ENCODE measurements around the gene CPPED1.
A peak's percentile ranks its signal among the peaks of the same experiment; 100 is the strongest.
"Not testable (repeated sequence)": the region's sequence is repeated elsewhere in the genome, so short reads cannot be mapped to it uniquely, and the experiment has no call there.

Gene CPPED1

GRCh38 chr16:12802048-12802447 is 1.6 kb downstream of the CPPED1 start:
- peaks cover 25% of the 10 kb centered on the region for H3K4me1 ChIP-seq (ENCODE audit: control insufficient read depth, insufficient read depth, low read length, unreplicated experiment)
- no peaks in the 10 kb centered on the region for H3K27me3 ChIP-seq (ENCODE audit: insufficient read depth, low read length)
- H3K4me3 ChIP-seq (ENCODE audit: low read depth, low read length): peak overlapping the region; percentile 78
- H3K79me2 ChIP-seq (ENCODE audit: control insufficient read depth, insufficient read depth, low read length, unreplicated experiment): peaks cover 17% of the 10 kb centered on the region
- peak overlapping the region; percentile 99 for H3K27ac ChIP-seq (ENCODE audit: low read depth, low read length)
- no peak overlapping the region for H2AFZ ChIP-seq (ENCODE audit: low read length, unreplicated experiment)
- H3K36me3 ChIP-seq (ENCODE audit: insufficient read depth, low read length): no peaks in the 10 kb centered on the region

GRCh38 chr16:12801511-12802042 is 2.1 kb downstream of the CPPED1 start:
- peak overlapping the region; percentile 99 for H3K27ac ChIP-seq (ENCODE audit: low read depth, low read length)
- H2AFZ ChIP-seq (ENCODE audit: low read length, unreplicated experiment): no peak overlapping the region
- H3K27me3 ChIP-seq (ENCODE audit: insufficient read depth, low read length): no peaks in the 10 kb centered on the region
- H3K79me2 ChIP-seq (ENCODE audit: control insufficient read depth, insufficient read depth, low read length, unreplicated experiment): peaks cover 17% of the 10 kb centered on the region
- H3K36me3 ChIP-seq (ENCODE audit: insufficient read depth, low read length): no peaks in the 10 kb centered on the region
- peaks cover 25% of the 10 kb centered on the region for H3K4me1 ChIP-seq (ENCODE audit: control insufficient read depth, insufficient read depth, low read length, unreplicated experiment)
- H3K4me3 ChIP-seq (ENCODE audit: low read depth, low read length): peak overlapping the region; percentile 78

- Histone ChIP-seq H3K79me2 (ENCODE audit: control insufficient read depth, insufficient read depth, low read length, unreplicated experiment) (peaks cover 19% of the 10 kb centered on the region), H3K36me3 (ENCODE audit: insufficient read depth, low read length) (no peaks in the 10 kb centered on the region), H2AFZ (ENCODE audit: low read length, unreplicated experiment) (no peak overlapping the region), H3K27me3 (ENCODE audit: insufficient read depth, low read length) (no peaks in the 10 kb centered on the region), H3K4me3 (ENCODE audit: low read depth, low read length) (no peak overlapping the region), H3K4me1 (ENCODE audit: control insufficient read depth, insufficient read depth, low read length, unreplicated experiment) (peaks cover 25% of the 10 kb centered on the region), H3K27ac (ENCODE audit: low read depth, low read length) (peak overlapping the region; percentile 99)
These were observed 2.9 kb downstream of the CPPED1 start for GRCh38 chr16:12800817-12801216.

- H3K27me3 ChIP-seq (ENCODE audit: insufficient read depth, low read length); H3K4me3 ChIP-seq (ENCODE audit: low read depth, low read length); H3K36me3 ChIP-seq (ENCODE audit: insufficient read depth, low read length); H2AFZ ChIP-seq (ENCODE audit: low read length, unreplicated experiment): not testable (repeated sequence)
- Histone ChIP-seq H3K27ac (ENCODE audit: low read depth, low read length) (peak overlapping the region; percentile 99; the same call in 1 of the 2 replicates), H3K4me1 (ENCODE audit: control insufficient read depth, insufficient read depth, low read length, unreplicated experiment) (peaks cover 25% of the 10 kb centered on the region), H3K79me2 (ENCODE audit: control insufficient read depth, insufficient read depth, low read length, unreplicated experiment) (peaks cover 19% of the 10 kb centered on the region)
These were observed 3.7 kb downstream of the CPPED1 start for GRCh38 chr16:12799996-12800395.

- H3K4me3 ChIP-seq (ENCODE audit: low read depth, low read length): no peak overlapping the region
- H3K4me1 ChIP-seq (ENCODE audit: control insufficient read depth, insufficient read depth, low read length, unreplicated experiment): peaks cover 25% of the 10 kb centered on the region
- no peak overlapping the region for H2AFZ ChIP-seq (ENCODE audit: low read length, unreplicated experiment)
- no peaks in the 10 kb centered on the region for H3K27me3 ChIP-seq (ENCODE audit: insufficient read depth, low read length)
- H3K36me3 ChIP-seq (ENCODE audit: insufficient read depth, low read length): no peaks in the 10 kb centered on the region
- 0 out of 2 replicates have a peak overlapping the region, but pooled peaks have one; percentile 17 for H3K27ac ChIP-seq (ENCODE audit: low read depth, low read length)
- peaks cover 19% of the 10 kb centered on the region for H3K79me2 ChIP-seq (ENCODE audit: control insufficient read depth, insufficient read depth, low read length, unreplicated experiment)
These were observed 4.8 kb downstream of the CPPED1 start for GRCh38 chr16:12798846-12799245.

- peaks cover 22% of the 10 kb centered on the region for H3K79me2 ChIP-seq (ENCODE audit: control insufficient read depth, insufficient read depth, low read length, unreplicated experiment)
- peaks cover 25% of the 10 kb centered on the region for H3K4me1 ChIP-seq (ENCODE audit: control insufficient read depth, insufficient read depth, low read length, unreplicated experiment)
- H2AFZ ChIP-seq (ENCODE audit: low read length, unreplicated experiment): no peak overlapping the region
These were observed 5.5 kb downstream of the CPPED1 start for GRCh38 chr16:12798171-12798570.

GRCh38 chr16:12796498-12796897 is 7.2 kb downstream of the CPPED1 start:
- 0 out of 2 replicates have a peak overlapping the region, but pooled peaks have one; percentile 18 for H3K27ac ChIP-seq (ENCODE audit: low read depth, low read length)

More at GRCh38 chr16:12798171-12798570, 5.5 kb downstream of the CPPED1 start:
- Histone ChIP-seq H3K27ac (ENCODE audit: low read depth, low read length) (peak overlapping the region; percentile 17; the same call in 1 of the 2 replicates), H3K27me3 (ENCODE audit: insufficient read depth, low read length) (no peaks in the 10 kb centered on the region), H3K36me3 (ENCODE audit: insufficient read depth, low read length) (no peaks in the 10 kb centered on the region), H3K4me3 (ENCODE audit: low read depth, low read length) (no peak overlapping the region)

GRCh38 chr16:12794486-12795387 is 8.9 kb downstream of the CPPED1 start:
- no peaks in the 10 kb centered on the region for H3K27me3 ChIP-seq (ENCODE audit: insufficient read depth, low read length)
- H3K4me1 ChIP-seq (ENCODE audit: control insufficient read depth, insufficient read depth, low read length, unreplicated experiment): peaks cover 3% of the 10 kb centered on the region
- no peaks in the 10 kb centered on the region for H3K36me3 ChIP-seq (ENCODE audit: insufficient read depth, low read length)
- H3K4me3 ChIP-seq (ENCODE audit: low read depth, low read length): no peak overlapping the region
- no peak overlapping the region for H3K27ac ChIP-seq (ENCODE audit: low read depth, low read length)
- peaks cover 9% of the 10 kb centered on the region for H3K79me2 ChIP-seq (ENCODE audit: control insufficient read depth, insufficient read depth, low read length, unreplicated experiment)
- no peak overlapping the region for H2AFZ ChIP-seq (ENCODE audit: low read length, unreplicated experiment)

More at GRCh38 chr16:12796498-12796897, 7.2 kb downstream of the CPPED1 start:
- Histone ChIP-seq H2AFZ (ENCODE audit: low read length, unreplicated experiment) (no peak overlapping the region), H3K4me1 (ENCODE audit: control insufficient read depth, insufficient read depth, low read length, unreplicated experiment) (peaks cover 15% of the 10 kb centered on the region), H3K27me3 (ENCODE audit: insufficient read depth, low read length) (no peaks in the 10 kb centered on the region), H3K36me3 (ENCODE audit: insufficient read depth, low read length) (no peaks in the 10 kb centered on the region), H3K79me2 (ENCODE audit: control insufficient read depth, insufficient read depth, low read length, unreplicated experiment) (peaks cover 15% of the 10 kb centered on the region), H3K4me3 (ENCODE audit: low read depth, low read length) (no peak overlapping the region)

- peaks cover 4% of the 10 kb centered on the region for H3K79me2 ChIP-seq (ENCODE audit: control insufficient read depth, insufficient read depth, low read length, unreplicated experiment)
- peaks cover 3% of the 10 kb centered on the region for H3K4me1 ChIP-seq (ENCODE audit: control insufficient read depth, insufficient read depth, low read length, unreplicated experiment)
- H3K27ac ChIP-seq (ENCODE audit: low read depth, low read length): no peak overlapping the region
- no peaks in the 10 kb centered on the region for H3K27me3 ChIP-seq (ENCODE audit: insufficient read depth, low read length)
- H3K36me3 ChIP-seq (ENCODE audit: insufficient read depth, low read length): no peaks in the 10 kb centered on the region
- H2AFZ ChIP-seq (ENCODE audit: low read length, unreplicated experiment): no peak overlapping the region
- no peak overlapping the region for H3K4me3 ChIP-seq (ENCODE audit: low read depth, low read length)
These were observed 9.8 kb downstream of the CPPED1 start for GRCh38 chr16:12793865-12794240.

GRCh38 chr16:12793120-12793864 is 10.4 kb downstream of the CPPED1 start:
- Histone ChIP-seq H2AFZ (ENCODE audit: low read length, unreplicated experiment) (no peak overlapping the region), H3K4me1 (ENCODE audit: control insufficient read depth, insufficient read depth, low read length, unreplicated experiment) (no peaks in the 10 kb centered on the region), H3K79me2 (ENCODE audit: control insufficient read depth, insufficient read depth, low read length, unreplicated experiment) (peaks cover 4% of the 10 kb centered on the region), H3K27me3 (ENCODE audit: insufficient read depth, low read length) (no peaks in the 10 kb centered on the region), H3K4me3 (ENCODE audit: low read depth, low read length) (no peak overlapping the region), H3K36me3 (ENCODE audit: insufficient read depth, low read length) (no peaks in the 10 kb centered on the region), H3K27ac (ENCODE audit: low read depth, low read length) (no peak overlapping the region)
